ENCODE data around the gene ITGB3. TPM values are rescaled to one million over a fixed set of nuclear protein-coding genes. Genes with fewer than 3 reads are reported as not detected.

ITGB3 gene
- total and polyA plus RNA-seq, 9 of the 15 experiments (the other 6 are each of a cell fraction or from before 2014, with no cell fraction given) = 0.08 to 2.6 (median 0.62) TPM; not detected in 1

DNA sequence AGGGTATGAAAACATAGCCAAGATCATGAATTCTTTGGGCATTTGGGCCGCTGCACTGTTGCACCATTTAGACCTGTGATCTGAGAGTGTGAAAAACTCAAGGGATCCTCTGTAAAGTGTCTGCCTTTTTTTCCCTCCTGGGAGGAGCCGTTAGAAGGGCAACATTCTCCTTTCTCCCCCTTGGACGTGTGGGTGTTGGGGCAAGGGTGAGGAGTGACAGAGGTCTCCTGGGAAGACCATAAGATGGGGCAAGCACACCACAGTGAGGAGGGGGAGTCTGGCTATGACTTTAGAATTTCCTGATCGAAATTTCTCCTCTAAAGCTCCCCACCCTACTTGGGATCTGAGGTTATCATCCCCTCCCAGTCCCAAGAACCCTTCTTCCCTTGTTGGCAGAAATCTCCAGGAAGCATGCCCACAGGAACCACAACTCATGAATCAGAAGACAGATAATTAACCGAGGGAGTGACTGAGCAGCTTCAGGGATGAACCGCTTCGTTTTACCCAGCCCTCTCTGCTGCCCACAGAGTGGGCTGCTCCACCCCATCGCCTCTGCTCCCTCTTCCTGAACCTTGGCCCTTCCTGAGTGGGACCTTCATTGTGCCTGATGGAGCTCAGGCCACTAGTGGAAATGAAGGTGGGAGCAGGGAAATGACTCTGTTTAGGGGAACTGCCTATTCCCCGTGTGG lies 4.2 kb downstream of the ITGB3 start (continued):
- peak; percentile 51; the same call in 1 of the 2 replicates for TF ChIP-seq ZBTB2 (IDR thresholded peaks at IDR 0.05)
- TF ChIP-seq BCL6 (CRISPR knock-in tag; IDR thresholded peaks at IDR 0.05) = no peak
- TF ChIP-seq SOX6 (IDR thresholded peaks at IDR 0.05) = peak; percentile 27; the same call in 1 of the 2 replicates
- TF ChIP-seq, protein P1, sequence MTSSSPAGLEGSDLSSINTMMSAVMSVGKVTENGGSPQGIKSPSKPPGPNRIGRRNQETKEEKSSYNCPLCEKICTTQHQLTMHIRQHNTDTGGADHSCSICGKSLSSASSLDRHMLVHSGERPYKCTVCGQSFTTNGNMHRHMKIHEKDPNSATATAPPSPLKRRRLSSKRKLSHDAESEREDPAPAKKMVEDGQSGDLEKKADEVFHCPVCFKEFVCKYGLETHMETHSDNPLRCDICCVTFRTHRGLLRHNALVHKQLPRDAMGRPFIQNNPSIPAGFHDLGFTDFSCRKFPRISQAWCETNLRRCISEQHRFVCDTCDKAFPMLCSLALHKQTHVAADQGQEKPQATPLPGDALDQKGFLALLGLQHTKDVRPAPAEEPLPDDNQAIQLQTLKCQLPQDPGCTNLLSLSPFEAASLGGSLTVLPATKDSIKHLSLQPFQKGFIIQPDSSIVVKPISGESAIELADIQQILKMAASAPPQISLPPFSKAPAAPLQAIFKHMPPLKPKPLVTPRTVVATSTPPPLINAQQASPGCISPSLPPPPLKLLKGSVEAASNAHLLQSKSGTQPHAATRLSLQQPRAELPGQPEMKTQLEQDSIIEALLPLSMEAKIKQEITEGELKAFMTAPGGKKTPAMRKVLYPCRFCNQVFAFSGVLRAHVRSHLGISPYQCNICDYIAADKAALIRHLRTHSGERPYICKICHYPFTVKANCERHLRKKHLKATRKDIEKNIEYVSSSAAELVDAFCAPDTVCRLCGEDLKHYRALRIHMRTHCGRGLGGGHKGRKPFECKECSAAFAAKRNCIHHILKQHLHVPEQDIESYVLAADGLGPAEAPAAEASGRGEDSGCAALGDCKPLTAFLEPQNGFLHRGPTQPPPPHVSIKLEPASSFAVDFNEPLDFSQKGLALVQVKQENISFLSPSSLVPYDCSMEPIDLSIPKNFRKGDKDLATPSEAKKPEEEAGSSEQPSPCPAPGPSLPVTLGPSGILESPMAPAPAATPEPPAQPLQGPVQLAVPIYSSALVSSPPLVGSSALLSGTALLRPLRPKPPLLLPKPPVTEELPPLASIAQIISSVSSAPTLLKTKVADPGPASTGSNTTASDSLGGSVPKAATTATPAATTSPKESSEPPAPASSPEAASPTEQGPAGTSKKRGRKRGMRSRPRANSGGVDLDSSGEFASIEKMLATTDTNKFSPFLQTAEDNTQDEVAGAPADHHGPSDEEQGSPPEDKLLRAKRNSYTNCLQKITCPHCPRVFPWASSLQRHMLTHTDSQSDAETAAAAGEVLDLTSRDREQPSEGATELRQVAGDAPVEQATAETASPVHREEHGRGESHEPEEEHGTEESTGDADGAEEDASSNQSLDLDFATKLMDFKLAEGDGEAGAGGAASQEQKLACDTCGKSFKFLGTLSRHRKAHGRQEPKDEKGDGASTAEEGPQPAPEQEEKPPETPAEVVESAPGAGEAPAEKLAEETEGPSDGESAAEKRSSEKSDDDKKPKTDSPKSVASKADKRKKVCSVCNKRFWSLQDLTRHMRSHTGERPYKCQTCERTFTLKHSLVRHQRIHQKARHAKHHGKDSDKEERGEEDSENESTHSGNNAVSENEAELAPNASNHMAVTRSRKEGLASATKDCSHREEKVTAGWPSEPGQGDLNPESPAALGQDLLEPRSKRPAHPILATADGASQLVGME (CRISPR knock-in tag; IDR thresholded peaks at IDR 0.05) = no peak
- no peak for TF ChIP-seq KDM5B (IDR thresholded peaks at IDR 0.05; ENCODE audit: insufficient replicate concordance, low read depth, low read length)
- TF ChIP-seq MECOM (CRISPR knock-in tag; IDR thresholded peaks at IDR 0.05) = 0 out of 2 replicates have a peak, but pooled peaks have one; percentile 9
- TF ChIP-seq, protein P2, sequence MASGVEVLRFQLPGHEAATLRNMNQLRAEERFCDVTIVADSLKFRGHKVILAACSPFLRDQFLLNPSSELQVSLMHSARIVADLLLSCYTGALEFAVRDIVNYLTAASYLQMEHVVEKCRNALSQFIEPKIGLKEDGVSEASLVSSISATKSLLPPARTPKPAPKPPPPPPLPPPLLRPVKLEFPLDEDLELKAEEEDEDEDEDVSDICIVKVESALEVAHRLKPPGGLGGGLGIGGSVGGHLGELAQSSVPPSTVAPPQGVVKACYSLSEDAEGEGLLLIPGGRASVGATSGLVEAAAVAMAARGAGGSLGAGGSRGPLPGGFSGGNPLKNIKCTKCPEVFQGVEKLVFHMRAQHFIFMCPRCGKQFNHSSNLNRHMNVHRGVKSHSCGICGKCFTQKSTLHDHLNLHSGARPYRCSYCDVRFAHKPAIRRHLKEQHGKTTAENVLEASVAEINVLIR (CRISPR knock-in tag; IDR thresholded peaks at IDR 0.05) = no peak
- TF ChIP-seq POLR3A (IDR thresholded peaks at IDR 0.05; ENCODE audit: borderline replicate concordance, extremely low read depth, insufficient read depth, insufficient read length) = no peak
- TF ChIP-seq GTF2E2 (tag; IDR thresholded peaks at IDR 0.05) = no peak
- no peak for TF ChIP-seq ZKSCAN1 (IDR thresholded peaks at IDR 0.05; ENCODE audit: low read depth, low read length)
- TF ChIP-seq, protein P3, sequence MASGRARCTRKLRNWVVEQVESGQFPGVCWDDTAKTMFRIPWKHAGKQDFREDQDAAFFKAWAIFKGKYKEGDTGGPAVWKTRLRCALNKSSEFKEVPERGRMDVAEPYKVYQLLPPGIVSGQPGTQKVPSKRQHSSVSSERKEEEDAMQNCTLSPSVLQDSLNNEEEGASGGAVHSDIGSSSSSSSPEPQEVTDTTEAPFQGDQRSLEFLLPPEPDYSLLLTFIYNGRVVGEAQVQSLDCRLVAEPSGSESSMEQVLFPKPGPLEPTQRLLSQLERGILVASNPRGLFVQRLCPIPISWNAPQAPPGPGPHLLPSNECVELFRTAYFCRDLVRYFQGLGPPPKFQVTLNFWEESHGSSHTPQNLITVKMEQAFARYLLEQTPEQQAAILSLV (tag; IDR thresholded peaks at IDR 0.05) = no peak
- peak; percentile 26 for TF ChIP-seq CCNT2 (IDR thresholded peaks at IDR 0.05; ENCODE audit: borderline replicate concordance, extremely low read depth, insufficient read length, low read depth, low read length)
- TF ChIP-seq ZNF785 (CRISPR knock-in tag; IDR thresholded peaks at IDR 0.05) = no peak
- TF ChIP-seq ZBTB7A (IDR thresholded peaks at IDR 0.05; ENCODE audit: borderline replicate concordance, control insufficient read depth, low read depth, low read length) = peak; percentile 39; the same call in 1 of the 2 replicates
